Measurements from ENCODE around the gene GABRA5.

GABRA5 gene

GRCh38 chr15:26950001-26950400 lies 83.1 kb downstream of the GABRA5 start:
- H3K9me3 ChIP-seq (ENCODE audit: control insufficient read depth, low read length): no peaks in the 10 kb centered on the region
- no peak overlapping the region for H3K27ac ChIP-seq (ENCODE audit: low read depth, low read length, severe bottlenecking)
- H3K4me1 ChIP-seq (ENCODE audit: control insufficient read depth, insufficient read depth, low read length, poor library complexity, severe bottlenecking): no peaks in the 10 kb centered on the region
- 90 to 100% methylated on average over 1 of the region's 2 CpGs for WGBS, 2 experiments (ENCODE audit: insufficient coverage in 2 of 2)
- H3K36me3 ChIP-seq (ENCODE audit: control insufficient read depth, insufficient read depth, low read length): no peaks in the 10 kb centered on the region
- H3K4me3 ChIP-seq (ENCODE audit: extremely low read depth, insufficient read depth, low read length, poor library complexity, severe bottlenecking): no peak overlapping the region

GRCh38 chr15:26954403-26954802 lies 87.5 kb downstream of the GABRA5 start:
- Histone ChIP-seq H3K4me3 (ENCODE audit: extremely low read depth, insufficient read depth, low read length, poor library complexity, severe bottlenecking) (no peak overlapping the region), H3K36me3 (ENCODE audit: control insufficient read depth, insufficient read depth, low read length) (no peaks in the 10 kb centered on the region), H3K27ac (ENCODE audit: low read depth, low read length, severe bottlenecking) (no peak overlapping the region), H3K4me1 (ENCODE audit: control insufficient read depth, insufficient read depth, low read length, poor library complexity, severe bottlenecking) (no peaks in the 10 kb centered on the region), H3K9me3 (ENCODE audit: control insufficient read depth, low read length) (no peaks in the 10 kb centered on the region)
- WGBS, 2 experiments (ENCODE audit: insufficient coverage in 2 of 2): 50% methylated on average over 1 of the region's 2 CpGs; no CpG with 5 or more reads in 1 of the 2 experiments

GRCh38 chr15:26967719-26968269 lies 100.9 kb downstream of the GABRA5 start:
- H3K4me3 ChIP-seq (ENCODE audit: extremely low read depth, insufficient read depth, low read length, poor library complexity, severe bottlenecking): peak overlapping the region; percentile 48
- no peak overlapping the region for H3K27ac ChIP-seq (ENCODE audit: low read depth, low read length, severe bottlenecking)
- 0 to 2% methylated on average over 18 to 38 of the region's 48 CpGs for whole genome bisulfite sequencing, 2 experiments (ENCODE audit: insufficient coverage in 2 of 2)
- no peaks in the 10 kb centered on the region for H3K9me3 ChIP-seq (ENCODE audit: control insufficient read depth, low read length)
- no peaks in the 10 kb centered on the region for H3K36me3 ChIP-seq (ENCODE audit: control insufficient read depth, insufficient read depth, low read length)
- H3K4me1 ChIP-seq (ENCODE audit: control insufficient read depth, insufficient read depth, low read length, poor library complexity, severe bottlenecking): no peaks in the 10 kb centered on the region

GRCh38 chr15:26968806-26969205 lies 101.9 kb downstream of the GABRA5 start:
- Histone ChIP-seq H3K9me3 (ENCODE audit: control insufficient read depth, low read length) (no peaks in the 10 kb centered on the region), H3K36me3 (ENCODE audit: control insufficient read depth, insufficient read depth, low read length) (no peaks in the 10 kb centered on the region), H3K4me1 (ENCODE audit: control insufficient read depth, insufficient read depth, low read length, poor library complexity, severe bottlenecking) (no peaks in the 10 kb centered on the region), H3K4me3 (ENCODE audit: extremely low read depth, insufficient read depth, low read length, poor library complexity, severe bottlenecking) (no peak overlapping the region), H3K27ac (ENCODE audit: low read depth, low read length, severe bottlenecking) (no peak overlapping the region)
- no CpG with 5 or more reads among the region's 2 CpGs for WGBS, 2 experiments (ENCODE audit: insufficient coverage in 2 of 2)

GRCh38 chr15:26970712-26971210 lies 103.9 kb downstream of the GABRA5 start, which contains the start of gene GABRG3:
TSS of gene GABRG3 (plus strand) at chr15:26971181.
- H3K4me1 ChIP-seq (ENCODE audit: control insufficient read depth, insufficient read depth, low read length, poor library complexity, severe bottlenecking): no peaks in the 10 kb centered on the region
- peak within 1 kb of the TSS; percentile 39 for H3K4me3 ChIP-seq (ENCODE audit: extremely low read depth, insufficient read depth, low read length, poor library complexity, severe bottlenecking)
- WGBS, 2 experiments (ENCODE audit: insufficient coverage in 2 of 2): 2 to 3% methylated on average over 10 to 23 of the region's 33 CpGs
- no peaks in the 10 kb centered on the region for H3K9me3 ChIP-seq (ENCODE audit: control insufficient read depth, low read length)
- H3K36me3 ChIP-seq (ENCODE audit: control insufficient read depth, insufficient read depth, low read length): no peaks in the 10 kb centered on the region
- H3K27ac ChIP-seq (ENCODE audit: low read depth, low read length, severe bottlenecking): no peak within 1 kb of the TSS

GRCh38 chr15:26971271-26972018 lies 104.6 kb downstream of the GABRA5 start:
- H3K4me1 ChIP-seq (ENCODE audit: control insufficient read depth, insufficient read depth, low read length, poor library complexity, severe bottlenecking): no peaks in the 10 kb centered on the region
- 2 to 6% methylated on average over 43 to 63 of the region's 72 CpGs for WGBS, 2 experiments (ENCODE audit: insufficient coverage in 2 of 2)
- H3K27ac ChIP-seq (ENCODE audit: low read depth, low read length, severe bottlenecking): no peak overlapping the region
- peak overlapping the region; percentile 39 for H3K4me3 ChIP-seq (ENCODE audit: extremely low read depth, insufficient read depth, low read length, poor library complexity, severe bottlenecking)
- no peaks in the 10 kb centered on the region for H3K9me3 ChIP-seq (ENCODE audit: control insufficient read depth, low read length)
- no peaks in the 10 kb centered on the region for H3K36me3 ChIP-seq (ENCODE audit: control insufficient read depth, insufficient read depth, low read length)

GRCh38 chr15:26972636-26973035 lies 105.8 kb downstream of the GABRA5 start:
- Histone ChIP-seq H3K36me3 (ENCODE audit: control insufficient read depth, insufficient read depth, low read length) (no peaks in the 10 kb centered on the region), H3K27ac (ENCODE audit: low read depth, low read length, severe bottlenecking) (no peak overlapping the region), H3K4me1 (ENCODE audit: control insufficient read depth, insufficient read depth, low read length, poor library complexity, severe bottlenecking) (no peaks in the 10 kb centered on the region), H3K9me3 (ENCODE audit: control insufficient read depth, low read length) (no peaks in the 10 kb centered on the region), H3K4me3 (ENCODE audit: extremely low read depth, insufficient read depth, low read length, poor library complexity, severe bottlenecking) (no peak overlapping the region)
- WGBS, 2 experiments (ENCODE audit: insufficient coverage in 2 of 2): 37% methylated on average over 2 of the region's 2 CpGs; no CpG with 5 or more reads in 1 of the 2 experiments

- no peaks in the 10 kb centered on the region for H3K9me3 ChIP-seq (ENCODE audit: control insufficient read depth, low read length)
- no peaks in the 10 kb centered on the region for H3K36me3 ChIP-seq (ENCODE audit: control insufficient read depth, insufficient read depth, low read length)
- H3K4me1 ChIP-seq (ENCODE audit: control insufficient read depth, insufficient read depth, low read length, poor library complexity, severe bottlenecking): no peaks in the 10 kb centered on the region
- 42 to 44% methylated on average over 4 of the region's 9 CpGs for WGBS, 2 experiments (ENCODE audit: insufficient coverage in 2 of 2)
- no peak overlapping the region for H3K27ac ChIP-seq (ENCODE audit: low read depth, low read length, severe bottlenecking)
- no peak overlapping the region for H3K4me3 ChIP-seq (ENCODE audit: extremely low read depth, insufficient read depth, low read length, poor library complexity, severe bottlenecking)
These were observed 107.4 kb downstream of the GABRA5 start for GRCh38 chr15:26974120-26974780.

GRCh38 chr15:26981492-26981891 lies 114.6 kb downstream of the GABRA5 start:
- H3K4me3 ChIP-seq (ENCODE audit: extremely low read depth, insufficient read depth, low read length, poor library complexity, severe bottlenecking): no peak overlapping the region
- no peaks in the 10 kb centered on the region for H3K36me3 ChIP-seq (ENCODE audit: control insufficient read depth, insufficient read depth, low read length)
- 90 to 100% methylated on average over 4 of the region's 4 CpGs for WGBS, 2 experiments (ENCODE audit: insufficient coverage in 2 of 2)
- H3K4me1 ChIP-seq (ENCODE audit: control insufficient read depth, insufficient read depth, low read length, poor library complexity, severe bottlenecking): no peaks in the 10 kb centered on the region
- H3K9me3 ChIP-seq (ENCODE audit: control insufficient read depth, low read length): no peaks in the 10 kb centered on the region
- H3K27ac ChIP-seq (ENCODE audit: low read depth, low read length, severe bottlenecking): no peak overlapping the region

- Histone ChIP-seq H3K27ac (ENCODE audit: low read depth, low read length, severe bottlenecking) (no peak overlapping the region), H3K4me3 (ENCODE audit: extremely low read depth, insufficient read depth, low read length, poor library complexity, severe bottlenecking) (no peak overlapping the region), H3K4me1 (ENCODE audit: control insufficient read depth, insufficient read depth, low read length, poor library complexity, severe bottlenecking) (no peaks in the 10 kb centered on the region), H3K36me3 (ENCODE audit: control insufficient read depth, insufficient read depth, low read length) (no peaks in the 10 kb centered on the region), H3K9me3 (ENCODE audit: control insufficient read depth, low read length) (no peaks in the 10 kb centered on the region)
- WGBS, 2 experiments (ENCODE audit: insufficient coverage in 2 of 2): 90 to 93% methylated on average over 2 to 6 of the region's 8 CpGs
These were observed 117.0 kb downstream of the GABRA5 start for GRCh38 chr15:26983822-26984221.

Data from mesodermal cell (in vitro differentiated cells).